Measurements from ENCODE around the gene HTR4. TPM values are rescaled to one million over a fixed set of nuclear protein-coding genes. Genes with fewer than 3 reads are reported as not detected.

Gene HTR4
- total RNA-seq, 1 donor from 2014 or later: not detected

DNA sequence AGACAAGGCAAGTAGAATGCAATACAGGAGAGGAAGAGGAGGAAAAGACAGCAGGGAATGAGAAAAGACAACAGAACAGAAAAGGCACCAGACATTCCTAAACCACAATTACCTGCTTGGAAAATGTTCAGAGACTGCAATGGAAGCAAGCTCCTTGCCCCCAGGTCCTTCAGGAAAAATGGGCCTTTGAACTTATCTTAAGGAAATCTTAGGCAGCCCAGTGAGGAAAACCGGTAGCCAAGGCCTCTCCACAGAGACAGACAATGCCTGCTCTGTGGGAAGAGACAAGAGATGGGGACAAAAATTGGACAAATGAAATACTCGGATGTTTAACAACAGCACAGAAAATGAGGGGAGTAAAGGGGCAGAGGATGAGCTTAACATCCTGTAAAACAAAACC lies 31.2 kb downstream of the HTR4 start:
- Mint-ChIP-seq H3K4me3 (ENCODE audit: low read depth) (no peak overlapping the region), H3K4me1 (ENCODE audit: low read depth) (peaks cover 35% of the 10 kb centered on the region), H3K9me3 (no peaks in the 10 kb centered on the region), H3K27ac (no peak overlapping the region), H3K36me3 (ENCODE audit: low read depth) (no peaks in the 10 kb centered on the region), H3K27me3 (ENCODE audit: low read depth) (peaks cover 37% of the 10 kb centered on the region)
- intact Hi-C loops (cut with micrococcal nuclease): loop anchor here (5.0 to 10.0 kb wide), 4 partner anchors 64 to 236 kb away; no protein-coding TSS in a partner anchor
- DNase-seq (ENCODE audit: low spot score): no peak

DNA sequence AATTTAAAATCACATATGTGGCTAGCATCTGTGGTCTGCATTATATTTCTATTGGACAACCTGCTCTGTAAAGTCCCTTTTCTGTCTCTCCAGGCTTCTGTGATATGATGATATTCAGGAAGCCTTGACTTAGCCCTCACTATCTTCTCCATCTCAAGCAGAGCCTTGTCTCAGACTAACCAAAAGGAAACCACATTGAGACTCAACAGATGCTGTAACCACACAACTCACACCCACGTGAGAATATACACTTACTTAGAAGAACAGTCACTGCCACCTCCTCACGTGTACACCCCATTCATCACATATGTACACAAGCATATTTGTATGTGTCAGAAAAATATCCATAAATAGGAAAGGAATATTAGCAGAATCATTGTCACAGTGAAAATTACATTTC lies 33.6 kb downstream of the HTR4 start:
- Mint-ChIP-seq H3K27me3 (ENCODE audit: low read depth) (peaks cover 34% of the 10 kb centered on the region), H3K4me3 (ENCODE audit: low read depth) (no peak overlapping the region), H3K36me3 (ENCODE audit: low read depth) (no peaks in the 10 kb centered on the region), H3K27ac (no peak overlapping the region), H3K9me3 (no peaks in the 10 kb centered on the region), H3K4me1 (ENCODE audit: low read depth) (peaks cover 35% of the 10 kb centered on the region)
- peak; percentile 40 for DNase-seq (ENCODE audit: low spot score)
- intact Hi-C loops (cut with micrococcal nuclease): loop anchor here (1.0 to 10.0 kb wide), 7 partner anchors 67 to 434 kb away; no protein-coding TSS in a partner anchor

DNA sequence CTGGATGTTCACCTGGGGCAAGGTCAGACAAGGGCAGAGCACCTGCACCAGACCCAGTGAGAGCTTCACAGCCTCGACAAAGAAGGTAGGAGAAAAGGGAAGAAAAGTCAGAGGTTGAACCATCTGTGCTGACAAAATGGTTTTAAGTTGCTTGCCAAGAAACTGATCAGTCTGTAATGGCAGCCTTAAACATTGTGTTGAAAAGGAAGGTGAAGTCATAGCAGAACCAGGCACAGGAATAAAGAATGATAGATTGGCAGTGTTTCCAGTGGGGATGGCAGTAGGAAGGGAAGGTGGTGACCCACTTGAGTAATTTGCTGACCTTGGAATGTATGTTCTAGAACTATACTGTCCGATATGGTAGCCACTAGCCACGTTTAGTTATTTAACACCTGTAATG lies 34.2 kb downstream of the HTR4 start:
- H3K4me3 Mint-ChIP-seq (ENCODE audit: low read depth): no peak overlapping the region
- no peaks in the 10 kb centered on the region for H3K9me3 Mint-ChIP-seq
- H3K27me3 Mint-ChIP-seq (ENCODE audit: low read depth): peaks cover 34% of the 10 kb centered on the region
- H3K36me3 Mint-ChIP-seq (ENCODE audit: low read depth): no peaks in the 10 kb centered on the region
- peaks cover 35% of the 10 kb centered on the region for H3K4me1 Mint-ChIP-seq (ENCODE audit: low read depth)
- H3K27ac Mint-ChIP-seq: peak overlapping the region; percentile 24
- intact Hi-C loops (cut with micrococcal nuclease): loop anchor here (1.0 to 10.0 kb wide), 7 partner anchors 67 to 434 kb away; no protein-coding TSS in a partner anchor
- DNase-seq (ENCODE audit: low spot score): no peak

DNA sequence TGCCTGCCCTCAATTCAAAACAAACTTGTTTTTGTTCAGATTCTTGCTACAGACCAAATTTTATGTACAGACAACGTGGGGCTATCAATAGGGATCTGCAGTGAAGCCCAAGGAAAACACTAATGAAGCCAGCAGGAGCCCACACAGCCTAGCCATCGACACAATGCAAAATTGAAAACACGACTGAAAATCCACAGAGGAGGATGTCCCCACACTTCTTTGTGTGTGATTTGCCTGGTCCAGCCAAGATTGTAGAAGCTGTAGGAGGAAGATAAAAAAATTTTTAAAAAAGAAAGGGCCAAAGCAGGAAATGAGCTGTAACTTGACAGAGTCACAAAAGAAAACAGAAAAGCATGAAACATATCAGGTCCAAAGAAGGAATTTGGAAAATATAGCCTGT lies 34.8 kb downstream of the HTR4 start:
- no peak for DNase-seq (ENCODE audit: low spot score)
- H3K4me3 Mint-ChIP-seq (ENCODE audit: low read depth): no peak overlapping the region
- H3K4me1 Mint-ChIP-seq (ENCODE audit: low read depth): peaks cover 35% of the 10 kb centered on the region
- no peaks in the 10 kb centered on the region for H3K9me3 Mint-ChIP-seq
- H3K27ac Mint-ChIP-seq: peak overlapping the region; percentile 24
- H3K36me3 Mint-ChIP-seq (ENCODE audit: low read depth): no peaks in the 10 kb centered on the region
- intact Hi-C loops (cut with micrococcal nuclease): no loop called here
- H3K27me3 Mint-ChIP-seq (ENCODE audit: low read depth): peaks cover 28% of the 10 kb centered on the region

DNA sequence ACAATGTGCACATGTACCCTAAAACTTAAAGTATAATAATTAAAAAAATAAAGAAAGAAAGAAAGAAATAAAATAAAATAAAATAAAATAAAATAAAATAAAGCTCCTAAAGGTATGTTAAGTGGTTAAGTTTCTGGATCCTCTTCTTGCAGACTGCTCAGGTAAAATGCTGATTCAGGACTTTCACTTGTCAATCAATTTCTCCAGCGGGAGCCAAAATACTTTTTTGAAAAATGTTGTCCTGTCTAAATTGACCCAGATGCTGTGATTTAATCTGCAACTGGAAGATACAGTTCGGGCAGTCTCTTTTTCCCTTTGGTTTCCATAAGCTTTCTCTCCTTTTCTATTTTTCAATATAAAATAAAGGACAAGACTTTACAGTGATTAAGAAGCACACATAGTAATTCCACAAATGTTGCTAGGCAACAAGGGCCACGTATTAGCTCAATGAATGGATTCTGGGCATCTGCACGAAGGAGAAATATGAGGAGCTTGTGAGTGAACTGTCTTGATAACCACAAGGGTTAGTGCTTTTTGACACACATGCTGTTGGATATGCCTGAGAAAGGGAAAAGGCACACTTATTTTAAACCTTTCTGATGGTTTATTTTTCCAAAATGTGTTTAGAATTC lies 38.6 kb downstream of the HTR4 start:
- Mint-ChIP-seq H3K27ac (no peak overlapping the region), H3K4me3 (ENCODE audit: low read depth) (no peak overlapping the region), H3K36me3 (ENCODE audit: low read depth) (no peaks in the 10 kb centered on the region), H3K9me3 (no peaks in the 10 kb centered on the region), H3K4me1 (ENCODE audit: low read depth) (peaks cover 19% of the 10 kb centered on the region), H3K27me3 (ENCODE audit: low read depth) (peaks cover 12% of the 10 kb centered on the region)
- intact Hi-C loops (cut with micrococcal nuclease): no loop called here
- no peak for DNase-seq (ENCODE audit: low spot score)

DNA sequence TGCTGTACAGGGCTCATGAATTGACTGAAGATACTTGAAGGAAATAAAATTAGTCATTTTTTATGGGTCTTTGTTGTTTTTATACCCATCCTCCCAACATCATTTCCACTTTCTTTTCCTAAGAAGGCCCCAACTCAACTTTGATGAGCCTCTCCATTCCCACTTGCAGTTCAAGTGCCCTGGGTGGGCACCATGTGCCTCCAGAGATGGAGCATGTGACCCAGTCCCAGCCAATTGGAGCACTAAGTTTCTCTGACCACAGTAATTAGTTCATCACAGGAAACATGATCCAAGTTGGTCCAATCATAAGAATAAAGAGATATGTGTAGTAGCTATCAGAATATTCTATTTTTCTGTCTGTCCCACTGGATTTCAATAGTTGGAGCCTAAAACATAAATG lies 46.9 kb downstream of the HTR4 start:
- intact Hi-C loops (cut with micrococcal nuclease): no loop called here
- no peak overlapping the region for H3K4me3 Mint-ChIP-seq (ENCODE audit: low read depth)
- no peaks in the 10 kb centered on the region for H3K4me1 Mint-ChIP-seq (ENCODE audit: low read depth)
- H3K27ac Mint-ChIP-seq: no peak overlapping the region
- H3K9me3 Mint-ChIP-seq: no peaks in the 10 kb centered on the region
- H3K27me3 Mint-ChIP-seq (ENCODE audit: low read depth): peaks cover 7% of the 10 kb centered on the region
- no peaks in the 10 kb centered on the region for H3K36me3 Mint-ChIP-seq (ENCODE audit: low read depth)
- no peak for DNase-seq (ENCODE audit: low spot score)

DNA sequence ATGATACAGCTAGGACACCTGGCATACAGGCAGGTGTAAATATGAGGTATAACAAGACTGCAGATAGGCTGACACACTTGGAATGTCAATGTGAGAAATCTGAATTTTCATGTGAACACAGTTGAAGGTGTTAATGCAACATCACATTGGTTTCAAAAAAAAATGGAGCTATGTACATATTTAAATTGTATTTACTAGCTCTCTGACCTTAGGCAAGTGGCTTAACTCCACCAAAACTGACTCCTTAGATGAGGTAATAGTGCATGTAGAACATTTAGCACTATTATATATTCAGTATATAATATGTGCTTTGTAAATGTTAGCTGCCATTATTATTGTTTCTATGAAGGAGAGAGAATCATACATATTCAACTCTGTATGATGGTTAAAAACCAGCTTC lies 48.0 kb downstream of the HTR4 start:
- Mint-ChIP-seq H3K27ac (no peak overlapping the region), H3K27me3 (ENCODE audit: low read depth) (peaks cover 7% of the 10 kb centered on the region), H3K4me1 (ENCODE audit: low read depth) (no peaks in the 10 kb centered on the region), H3K4me3 (ENCODE audit: low read depth) (no peak overlapping the region), H3K36me3 (ENCODE audit: low read depth) (no peaks in the 10 kb centered on the region), H3K9me3 (no peaks in the 10 kb centered on the region)
- intact Hi-C loops (cut with micrococcal nuclease): no loop called here
- DNase-seq (ENCODE audit: low spot score): no peak

DNA sequence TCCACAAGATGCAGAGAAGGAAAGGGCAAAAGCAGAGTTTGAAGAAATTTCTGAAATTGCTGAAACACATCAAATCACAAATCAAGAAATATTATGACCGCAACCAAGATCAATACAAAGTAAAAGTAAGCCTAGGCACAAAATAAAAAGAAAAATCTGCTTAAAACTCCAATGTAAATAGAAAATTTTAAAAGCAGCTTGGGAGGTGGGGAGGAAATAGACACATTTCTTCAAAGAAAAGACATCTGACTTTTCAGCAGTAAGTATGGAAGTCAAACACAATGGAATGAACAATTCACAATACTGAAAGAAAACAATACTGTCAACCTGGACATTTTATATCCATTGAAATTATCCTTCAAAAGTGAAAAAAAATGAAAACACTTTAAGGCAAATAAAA lies 55.1 kb downstream of the HTR4 start:
- H3K9me3 Mint-ChIP-seq: peaks cover 5% of the 10 kb centered on the region
- intact Hi-C loops (cut with micrococcal nuclease): no loop called here
- H3K36me3 Mint-ChIP-seq (ENCODE audit: low read depth): no peaks in the 10 kb centered on the region

DNA sequence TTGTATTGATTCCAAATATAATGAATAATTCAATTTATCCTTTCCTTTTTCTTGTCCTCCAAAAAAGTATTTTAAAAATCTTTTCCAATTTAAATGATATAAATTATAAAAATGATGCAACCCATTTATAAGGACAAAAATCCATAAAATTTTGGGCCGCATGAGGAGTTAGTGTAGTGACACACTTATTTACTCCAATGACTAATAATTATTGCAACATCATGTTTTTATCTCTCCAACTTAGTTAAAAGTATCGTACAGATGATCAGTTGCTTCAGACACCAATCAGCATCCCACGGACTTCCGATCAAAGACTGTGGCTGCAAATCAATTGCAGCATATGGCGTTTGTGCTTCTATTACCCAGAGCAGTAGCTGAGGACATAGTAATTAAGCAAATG lies 58.6 kb downstream of the HTR4 start:
- no peak for DNase-seq (ENCODE audit: low spot score)
- Mint-ChIP-seq H3K4me1 (ENCODE audit: low read depth) (no peaks in the 10 kb centered on the region), H3K36me3 (ENCODE audit: low read depth) (no peaks in the 10 kb centered on the region), H3K27ac (no peak overlapping the region), H3K4me3 (ENCODE audit: low read depth) (no peak overlapping the region), H3K27me3 (ENCODE audit: low read depth) (peaks cover 17% of the 10 kb centered on the region), H3K9me3 (peaks cover 5% of the 10 kb centered on the region)
- intact Hi-C loops (cut with micrococcal nuclease): no loop called here

More for the DNA sequence above, 55.1 kb downstream of the HTR4 start:
- H3K4me1 Mint-ChIP-seq (ENCODE audit: low read depth): no peaks in the 10 kb centered on the region
- no peak for DNase-seq (ENCODE audit: low spot score)
- H3K4me3 Mint-ChIP-seq (ENCODE audit: low read depth): no peak overlapping the region
- H3K27ac Mint-ChIP-seq: no peak overlapping the region
- H3K27me3 Mint-ChIP-seq (ENCODE audit: low read depth): peaks cover 8% of the 10 kb centered on the region

DNA sequence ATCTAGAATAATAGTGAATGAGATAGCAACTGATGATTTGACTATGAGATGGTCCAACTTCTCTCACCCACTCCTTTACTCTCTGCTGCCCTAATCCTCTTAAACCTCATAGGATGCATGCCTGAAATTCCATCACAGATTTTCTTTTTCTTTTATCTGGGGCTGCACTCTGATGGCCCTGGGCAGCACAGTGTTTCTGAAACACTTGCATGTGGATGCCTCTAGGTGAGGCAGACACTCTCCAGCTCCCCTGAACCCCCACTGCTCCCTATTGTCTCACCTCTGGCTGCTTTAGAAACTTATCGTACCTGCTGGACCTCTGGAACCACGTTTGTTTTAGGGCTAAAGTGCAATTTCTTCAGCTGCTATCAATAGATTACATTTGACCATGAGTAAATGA lies 67.5 kb downstream of the HTR4 start:
- H3K9me3 Mint-ChIP-seq: no peaks in the 10 kb centered on the region
- intact Hi-C loops (cut with micrococcal nuclease): no loop called here
- H3K4me1 Mint-ChIP-seq (ENCODE audit: low read depth): no peaks in the 10 kb centered on the region
- no peak overlapping the region for H3K4me3 Mint-ChIP-seq (ENCODE audit: low read depth)
- H3K36me3 Mint-ChIP-seq (ENCODE audit: low read depth): no peaks in the 10 kb centered on the region
- no peak for DNase-seq (ENCODE audit: low spot score)
- H3K27me3 Mint-ChIP-seq (ENCODE audit: low read depth): peaks cover 10% of the 10 kb centered on the region
- no peak overlapping the region for H3K27ac Mint-ChIP-seq

DNA sequence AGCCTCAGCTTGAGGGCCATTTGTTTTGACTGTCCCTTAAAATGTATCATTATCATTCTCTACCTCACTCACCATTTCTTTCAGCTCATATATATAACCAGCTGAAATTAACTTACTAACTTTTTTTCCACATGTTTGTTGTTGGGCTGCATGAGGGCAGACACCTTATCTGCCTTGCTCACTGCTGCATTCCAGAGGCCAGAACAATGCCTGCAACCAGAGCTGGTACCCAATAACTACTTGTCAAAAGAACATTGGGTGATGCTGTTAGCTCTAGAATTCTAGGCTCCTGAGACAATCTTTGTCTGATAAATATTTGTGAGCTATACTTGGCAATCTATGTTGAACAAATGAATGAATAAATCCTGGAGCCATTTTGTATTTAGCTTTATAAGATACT lies 68.3 kb downstream of the HTR4 start:
- H3K36me3 Mint-ChIP-seq (ENCODE audit: low read depth): no peaks in the 10 kb centered on the region
- intact Hi-C loops (cut with micrococcal nuclease): no loop called here
- H3K4me3 Mint-ChIP-seq (ENCODE audit: low read depth): no peak overlapping the region
- H3K27me3 Mint-ChIP-seq (ENCODE audit: low read depth): peaks cover 10% of the 10 kb centered on the region
- H3K9me3 Mint-ChIP-seq: no peaks in the 10 kb centered on the region
- no peak for DNase-seq (ENCODE audit: low spot score)
- H3K4me1 Mint-ChIP-seq (ENCODE audit: low read depth): no peaks in the 10 kb centered on the region
- no peak overlapping the region for H3K27ac Mint-ChIP-seq

DNA sequence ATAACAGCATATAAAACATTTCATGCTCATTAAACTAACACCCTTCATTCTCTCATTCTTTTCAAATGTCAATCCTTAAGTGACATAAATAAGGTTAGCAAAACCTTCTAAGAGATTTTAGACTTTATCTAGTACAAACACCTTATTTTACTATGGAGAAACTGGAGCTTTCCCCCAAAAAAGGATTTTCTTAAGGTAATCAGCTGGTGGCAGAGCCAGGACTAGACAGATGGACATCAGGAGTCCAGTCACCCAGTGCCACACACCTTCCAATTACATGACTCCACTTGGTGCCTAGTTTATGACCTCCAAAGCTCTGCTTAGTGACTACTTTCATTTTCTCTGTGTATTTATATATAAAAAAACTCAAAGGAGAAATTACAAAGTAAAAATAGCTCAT lies 70.2 kb downstream of the HTR4 start:
- intact Hi-C loops (cut with micrococcal nuclease): no loop called here
- Mint-ChIP-seq H3K36me3 (ENCODE audit: low read depth) (no peaks in the 10 kb centered on the region), H3K27ac (no peak overlapping the region), H3K4me3 (ENCODE audit: low read depth) (no peak overlapping the region), H3K4me1 (ENCODE audit: low read depth) (no peaks in the 10 kb centered on the region), H3K27me3 (ENCODE audit: low read depth) (peaks cover 10% of the 10 kb centered on the region), H3K9me3 (no peaks in the 10 kb centered on the region)
- DNase-seq (ENCODE audit: low spot score): no peak

DNA sequence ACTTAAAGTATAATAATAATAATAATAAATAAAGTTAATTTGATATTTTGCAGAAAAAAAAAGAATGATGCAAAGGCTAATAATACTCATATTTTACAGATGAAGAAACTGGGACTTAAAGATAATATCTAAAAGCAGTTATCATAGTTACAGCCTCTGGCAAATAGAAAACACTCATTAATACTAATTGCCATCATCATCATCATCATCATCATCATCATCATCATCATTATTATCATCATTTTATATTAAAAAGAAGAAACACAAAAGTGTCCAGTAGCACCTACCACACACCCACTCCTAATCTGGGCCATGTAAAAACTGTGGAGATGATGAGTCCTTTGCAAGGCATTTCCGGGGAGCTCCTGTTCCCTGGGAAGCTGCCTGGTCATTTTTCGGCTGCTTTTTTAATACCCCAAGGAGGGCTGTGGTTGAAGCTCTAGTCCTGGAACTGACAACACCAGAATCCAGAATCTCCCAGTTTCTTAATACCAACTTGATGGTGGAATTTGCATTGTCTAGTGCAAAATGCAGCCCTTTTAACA lies 70.8 kb downstream of the HTR4 start:
- no peak overlapping the region for H3K27ac Mint-ChIP-seq
- no peak overlapping the region for H3K4me3 Mint-ChIP-seq (ENCODE audit: low read depth)
- H3K9me3 Mint-ChIP-seq: no peaks in the 10 kb centered on the region
- no peaks in the 10 kb centered on the region for H3K4me1 Mint-ChIP-seq (ENCODE audit: low read depth)
- H3K36me3 Mint-ChIP-seq (ENCODE audit: low read depth): no peaks in the 10 kb centered on the region
- intact Hi-C loops (cut with micrococcal nuclease): no loop called here
- peaks cover 10% of the 10 kb centered on the region for H3K27me3 Mint-ChIP-seq (ENCODE audit: low read depth)
- no peak for DNase-seq (ENCODE audit: low spot score)
